Stomach (tissue), 9 donors: ENCODE results near the gene POU2AF1. TPM values are rescaled to one million over a fixed set of nuclear protein-coding genes. Genes with fewer than 3 reads are reported as not detected.
A peak's percentile ranks its signal among the peaks of the same experiment; 100 is the strongest.

ENCODE experiments used
- DNase-seq, 2 donors: peaks; one replicate each; pipeline versions ENCODE4 v3.0.0 to v3.0.0-alpha.2; 2013 to 2019
- H3K27ac ChIP-seq, 5 donors: fragments of 200-600 bp in 4 of 5; sonication (generic) in 4 of 5; one replicate each; pipeline ENCODE4 v1.5.1; 2013 to 2019; ENCODE audit warnings: mild to moderate bottlenecking in 1 of 5, moderate library complexity in 1 of 5
- H3K27me3 ChIP-seq, 3 donors: fragments of 200-600 bp; sonication (generic); one replicate each; pipeline ENCODE4 v1.5.1; 2017 to 2019; ENCODE audit warnings: mixed run types in 1 of 3
- H3K36me3 ChIP-seq, 4 donors: fragments of 200-600 bp; sonication (generic); 1 replicate in 3 of 4; 2 replicates in 1 of 4; pipeline ENCODE4 v1.5.1; 2016 to 2019
- H3K4me1 ChIP-seq, 4 donors: fragments of 200-600 bp; sonication (generic); one replicate each; pipeline ENCODE4 v1.5.1; 2016 to 2019
- H3K4me3 ChIP-seq, 4 donors: fragments of 200-600 bp; sonication (generic) in 3 of 4; one replicate each; pipeline ENCODE4 v1.5.1; 2016 to 2019; ENCODE audit warnings: mild to moderate bottlenecking in 1 of 4
- H3K9me3 ChIP-seq, 4 donors: fragments of 200-600 bp; sonication (generic); one replicate each; pipeline ENCODE4 v1.5.1; 2016 to 2019
- EP300 ChIP-seq: sonication (generic); formaldehyde crosslinking; IDR thresholded peaks from one replicate; pipeline ENCODE4 v1.6.1; 2017; ENCODE audit warnings: antibody characterized with exemption
- POLR2A ChIP-seq, 4 donors: fragments of 450-650 bp; IDR thresholded peaks; one replicate each; pipeline ENCODE4 v1.6.1; 2016; ENCODE audit warnings: antibody characterized with exemption in 4 of 4, control low read depth in 2 of 4, mild to moderate bottlenecking in 1 of 4, moderate library complexity in 1 of 4
- POLR2AphosphoS5 ChIP-seq, 3 donors: sonication (generic); formaldehyde crosslinking; IDR thresholded peaks; one replicate each; pipeline ENCODE4 v1.6.1; 2016; ENCODE audit warnings: antibody characterized with exemption in 3 of 3
- WGBS, 5 donors: extraction: QIAGEN DNeasy Blood & Tissue Kit in 3 of 5; methylation state at CpG; one replicate each; pipeline versions ENCODE4 v1.1.5 to v1.1.7; 2013 to 2018; 5-methylcytosine and 5-hydroxymethylcytosine counted together
- intact Hi-C: fragments of 100-400 bp; cut with DNase I; formaldehyde crosslinking; loops from one replicate; pipeline ENCODE4 v1.15.1; 2023; ENCODE audit warnings: low total_unique reads
- polyA plus RNA-seq, 3 donors: library from polyadenylated mRNA; stranded (reverse); fragments of 200-250 nt; gene quantifications; one replicate each; pipeline ENCODE4 v1.2.3, GENCODE V29; 2013
- total RNA-seq, 5 donors: library from RNA; depleted of rRNA; stranded (reverse); fragments of >200 nt; gene quantifications; one replicate each; pipeline versions ENCODE4 v1.1.0 to v1.2.3, GENCODE V29; 2014 to 2016
- TF ChIP-seq, protein P1 (sequence below), 7 experiments: fragments of 450-650 bp in 4 of 7; fragments of 200-600 bp in 3 of 7; sonication (generic) in 3 of 7; IDR thresholded peaks; one replicate each; pipeline ENCODE4 v1.5.1; 2016 to 2019; ENCODE audit warnings: antibody characterized with exemption in 7 of 7, control low read depth in 2 of 7, mild to moderate bottlenecking in 1 of 7
- donor health status: healthy with polysubstance abuse.
- donor health status: Bipolar disorder and iron deficiency.
- donor health status: healthy.

The POU2AF1 gene
- total and polyA plus RNA-seq, 8 donors: 2.8 to 43.2 (median 8.8) TPM; not detected in 1

GRCh38 chr11:111353776-111354600, 25.1 kb downstream of the POU2AF1 start:
- Histone ChIP-seq H3K4me1 (peaks cover 6 to 47% (median 38%) of the 10 kb centered on the region in 4 donors), H3K4me3 (no peak overlapping the region), H3K9me3 (no peaks in the 10 kb centered on the region), H3K27ac (peak overlapping the region; percentile 6 to 88 (median 37)), H3K27me3 (no peaks in the 10 kb centered on the region), H3K36me3 (no peaks in the 10 kb centered on the region)
- intact Hi-C loops: no loop called here
- 78 to 93% (median 86%) methylated on average over 16 of the region's 16 CpGs for WGBS, 5 donors
- no peak for TF ChIP-seq EP300
- TF ChIP-seq, protein P1, sequence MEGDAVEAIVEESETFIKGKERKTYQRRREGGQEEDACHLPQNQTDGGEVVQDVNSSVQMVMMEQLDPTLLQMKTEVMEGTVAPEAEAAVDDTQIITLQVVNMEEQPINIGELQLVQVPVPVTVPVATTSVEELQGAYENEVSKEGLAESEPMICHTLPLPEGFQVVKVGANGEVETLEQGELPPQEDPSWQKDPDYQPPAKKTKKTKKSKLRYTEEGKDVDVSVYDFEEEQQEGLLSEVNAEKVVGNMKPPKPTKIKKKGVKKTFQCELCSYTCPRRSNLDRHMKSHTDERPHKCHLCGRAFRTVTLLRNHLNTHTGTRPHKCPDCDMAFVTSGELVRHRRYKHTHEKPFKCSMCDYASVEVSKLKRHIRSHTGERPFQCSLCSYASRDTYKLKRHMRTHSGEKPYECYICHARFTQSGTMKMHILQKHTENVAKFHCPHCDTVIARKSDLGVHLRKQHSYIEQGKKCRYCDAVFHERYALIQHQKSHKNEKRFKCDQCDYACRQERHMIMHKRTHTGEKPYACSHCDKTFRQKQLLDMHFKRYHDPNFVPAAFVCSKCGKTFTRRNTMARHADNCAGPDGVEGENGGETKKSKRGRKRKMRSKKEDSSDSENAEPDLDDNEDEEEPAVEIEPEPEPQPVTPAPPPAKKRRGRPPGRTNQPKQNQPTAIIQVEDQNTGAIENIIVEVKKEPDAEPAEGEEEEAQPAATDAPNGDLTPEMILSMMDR (IDR thresholded peaks at IDR 0.05): no peak
- no peak for TF ChIP-seq POLR2AphosphoS5 (IDR thresholded peaks at IDR 0.05)
- TF ChIP-seq POLR2A (IDR thresholded peaks at IDR 0.05): no peak
- no peak for DNase-seq

DNA sequence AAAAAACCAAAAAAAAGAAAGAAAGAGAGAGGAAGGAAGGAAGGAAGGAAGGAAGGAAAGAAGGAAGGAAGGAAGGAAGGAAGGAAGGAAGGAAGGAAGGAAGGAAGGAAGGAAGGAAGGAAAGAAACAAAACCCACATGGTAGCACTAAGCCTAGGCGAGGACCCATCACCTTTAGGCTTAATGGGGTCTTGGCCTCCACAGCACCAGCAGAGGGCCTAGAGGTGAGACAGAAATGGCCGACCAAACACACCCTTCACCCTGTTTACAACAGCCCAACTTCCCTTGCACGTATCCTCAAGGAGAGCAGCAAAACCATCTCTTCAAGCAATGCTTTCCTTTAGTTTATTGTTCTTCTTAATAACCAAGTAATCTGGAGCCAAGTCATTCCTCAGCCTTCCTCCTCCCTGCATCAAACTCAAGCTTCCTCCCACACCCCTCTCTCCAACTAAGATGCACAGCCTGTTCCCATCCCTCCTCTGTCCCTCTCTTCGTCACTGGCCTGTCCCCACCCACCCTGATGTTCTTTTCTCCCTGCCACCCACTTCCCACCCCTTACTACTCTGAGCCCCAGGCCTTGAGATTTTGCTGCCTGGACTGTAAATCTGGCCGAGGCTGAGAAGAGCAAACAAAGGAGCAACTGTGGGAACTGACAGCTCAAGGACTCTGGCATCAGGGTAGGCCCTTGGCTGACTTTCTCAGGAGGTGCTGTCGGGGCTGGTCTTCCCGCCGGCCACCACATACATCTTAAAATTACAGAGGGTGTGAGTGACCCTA, 26.0 kb downstream of the POU2AF1 start:
- intact Hi-C loops: no loop called here
- Histone ChIP-seq H3K27ac (peak overlapping the region; percentile 32 to 88 (median 60)), H3K4me1 (peaks cover 5 to 40% (median 38%) of the 10 kb centered on the region in 4 donors), H3K27me3 (no peaks in the 10 kb centered on the region), H3K4me3 (no peak overlapping the region), H3K36me3 (no peaks in the 10 kb centered on the region), H3K9me3 (no peaks in the 10 kb centered on the region)
- 40 to 55% (median 47%) methylated on average over 8 of the region's 8 CpGs for WGBS, 5 donors
- TF ChIP-seq EP300 (no peak), POLR2A (IDR thresholded peaks at IDR 0.05) (no peak), POLR2AphosphoS5 (IDR thresholded peaks at IDR 0.05) (no peak)
- TF ChIP-seq, protein P1 (IDR thresholded peaks at IDR 0.05): no peak
- DNase-seq: peak; percentile 61 to 63

DNA sequence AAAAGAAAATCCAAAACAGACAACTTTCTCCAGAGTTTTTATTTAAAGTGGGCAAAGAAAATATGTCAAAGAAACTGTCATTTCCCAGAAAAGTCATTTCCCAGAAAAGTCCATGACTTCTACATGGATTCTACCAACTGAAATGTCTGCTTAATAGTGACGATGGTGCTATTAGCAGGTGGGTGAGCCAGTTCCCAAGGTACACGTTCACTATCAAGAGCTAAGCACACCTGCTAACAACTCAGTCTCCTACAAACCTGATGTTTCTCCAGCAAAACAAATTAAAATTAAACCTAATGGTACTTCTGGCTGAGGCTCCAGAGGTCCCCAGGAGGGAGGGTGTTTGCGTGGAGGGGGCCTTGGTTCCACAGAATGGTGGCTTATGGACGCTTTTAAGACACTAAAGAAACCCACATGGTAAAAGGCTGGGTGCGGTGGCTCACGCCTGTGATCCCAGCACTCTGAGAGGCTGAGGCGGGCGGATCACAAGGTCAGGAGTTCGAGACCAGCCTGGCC, 26.8 kb downstream of the POU2AF1 start:
- WGBS, 5 donors: 45 to 78% (median 48%) methylated on average over 7 to 9 of the region's 9 CpGs
- intact Hi-C loops: no loop called here
- Histone ChIP-seq H3K4me1 (peaks cover 0 to 41% (median 35%) of the 10 kb centered on the region in 4 donors), H3K4me3 (no peak overlapping the region), H3K36me3 (no peaks in the 10 kb centered on the region), H3K9me3 (no peaks in the 10 kb centered on the region), H3K27me3 (no peaks in the 10 kb centered on the region), H3K27ac (peak overlapping the region; percentile 20 to 88 (median 60))
- TF ChIP-seq EP300 (no peak), POLR2AphosphoS5 (IDR thresholded peaks at IDR 0.05) (no peak), POLR2A (IDR thresholded peaks at IDR 0.05) (no peak)
- TF ChIP-seq, protein P1 (IDR thresholded peaks at IDR 0.05): no peak
- DNase-seq: peak; percentile 55 to 57

GRCh38 chr11:111351374-111352055, 27.6 kb downstream of the POU2AF1 start:
- Histone ChIP-seq H3K4me1 (peaks cover 0 to 43% (median 33%) of the 10 kb centered on the region in 4 donors), H3K27ac (peak overlapping the region; percentile 20 to 88 (median 37)), H3K27me3 (no peaks in the 10 kb centered on the region), H3K36me3 (no peaks in the 10 kb centered on the region), H3K9me3 (no peaks in the 10 kb centered on the region), H3K4me3 (no peak overlapping the region)
- DNase-seq: no peak
- WGBS, 5 donors: 24 to 46% (median 27%) methylated on average over 10 of the region's 10 CpGs
- no peak for TF ChIP-seq EP300
- TF ChIP-seq POLR2A (IDR thresholded peaks at IDR 0.05): no peak
- TF ChIP-seq, protein P1 (IDR thresholded peaks at IDR 0.05): no peak
- no peak for TF ChIP-seq POLR2AphosphoS5 (IDR thresholded peaks at IDR 0.05)
- intact Hi-C loops: no loop called here
